GM23338 (cell line): ENCODE results near the gene GADL1. TPM values are rescaled to one million over a fixed set of nuclear protein-coding genes. Genes with fewer than 3 reads are reported as not detected.
A peak's percentile ranks its signal among the peaks of the same experiment; 100 is the strongest.

Experiments used
- ATAC-seq: fragments of 200-7000 bp; cut with Tn5 transposase; 3 replicates; pipeline ENCODE4 v1.9.1; 2020
- DNase-seq: peaks from one replicate; pipeline ENCODE4 v3.0.0-alpha.2; 2015; ENCODE audit warnings: low spot score
- H2AFZ ChIP-seq: fragments of 200-600 bp; sonication (generic); 2 replicates; pipeline ENCODE4 v1.8.0; 2016; ENCODE audit warnings: antibody characterized with exemption, mild to moderate bottlenecking, moderate library complexity
- H3F3A ChIP-seq: fragments of 200-600 bp; sonication (generic); replicated peaks from 2 replicates; pipeline ENCODE4 v1.8.0; 2017; ENCODE audit warnings: antibody characterized with exemption, mixed run types, low read depth
- H3K27ac ChIP-seq: fragments of 200-600 bp; sonication (generic); 2 replicates; pipeline ENCODE4 v1.6.1; 2016; ENCODE audit warnings: low read depth
- H3K27me3 ChIP-seq: fragments of 200-600 bp; sonication (generic); 2 replicates; pipeline ENCODE4 v1.8.0; 2016; ENCODE audit warnings: mild to moderate bottlenecking, mixed run types, moderate library complexity; ENCODE audit not compliant: insufficient read depth
- H3K36me3 ChIP-seq: fragments of 200-600 bp; sonication (generic); 2 replicates; pipeline ENCODE4 v1.8.0; 2016; ENCODE audit warnings: mild to moderate bottlenecking; ENCODE audit not compliant: insufficient read depth
- H3K4me1 ChIP-seq: fragments of 200-600 bp; sonication (generic); 2 replicates; pipeline ENCODE4 v1.8.0; 2016; ENCODE audit warnings: mild to moderate bottlenecking, moderate library complexity; ENCODE audit not compliant: insufficient read depth
- H3K4me2 ChIP-seq: fragments of 200-600 bp; sonication (generic); 2 replicates; pipeline ENCODE4 v1.7.1; 2017; ENCODE audit warnings: mixed run types
- H3K4me3 ChIP-seq: fragments of 200-600 bp; sonication (generic); 2 replicates; pipeline ENCODE4 v1.6.1; 2016; ENCODE audit warnings: mixed run types
- H3K79me2 ChIP-seq: fragments of 200-600 bp; sonication (generic); replicated peaks from 2 replicates; pipeline ENCODE4 v1.8.0; 2017; ENCODE audit warnings: mild to moderate bottlenecking; ENCODE audit not compliant: insufficient read depth
- H3K9me2 ChIP-seq: fragments of 200-600 bp; sonication (generic); 2 replicates; pipeline ENCODE4 v1.8.0; 2017; ENCODE audit not compliant: insufficient read depth
- H4K20me1 ChIP-seq: fragments of 200-600 bp; sonication (generic); replicated peaks from 2 replicates; pipeline ENCODE4 v1.8.0; 2017; ENCODE audit warnings: mild to moderate bottlenecking; ENCODE audit not compliant: insufficient read depth
- H3K27ac Mint-ChIP-seq: 2 replicates; pipeline ENCODE4 v1.8.0; 2020; ENCODE audit warnings: inconsistent platforms, mild to moderate bottlenecking, moderate library complexity, mixed read lengths
- H3K27me3 Mint-ChIP-seq: 3 replicates; pipeline ENCODE4 v1.8.0; 2022; ENCODE audit warnings: low read depth, mild to moderate bottlenecking, moderate library complexity, mixed read lengths, inconsistent platforms; ENCODE audit not compliant: insufficient read depth, poor library complexity
- H3K36me3 Mint-ChIP-seq: 3 replicates; pipeline ENCODE4 v1.8.0; 2021; ENCODE audit warnings: low read depth, mild to moderate bottlenecking, inconsistent platforms, moderate library complexity, mixed read lengths
- H3K4me1 Mint-ChIP-seq: 3 replicates; pipeline ENCODE4 v1.8.0; 2020; ENCODE audit warnings: mild to moderate bottlenecking, inconsistent platforms, mixed read lengths
- H3K4me3 Mint-ChIP-seq: 3 replicates; pipeline ENCODE4 v1.8.0; 2021; ENCODE audit warnings: moderate library complexity, mild to moderate bottlenecking, inconsistent platforms, mixed read lengths
- H3K9me3 Mint-ChIP-seq: 3 replicates; pipeline ENCODE4 v1.8.0; 2020; ENCODE audit warnings: moderate library complexity, mild to moderate bottlenecking, inconsistent platforms, mixed read lengths
- CREB1 ChIP-seq: fragments of 250-450 bp; sonication (Bioruptor Pico); IDR thresholded peaks from 2 replicates; pipeline ENCODE4 v1.5.0; 2020; ENCODE audit warnings: low read depth, mild to moderate bottlenecking, moderate library complexity
- EZH2phosphoT487 ChIP-seq: fragments of 200-600 bp; sonication (generic); IDR thresholded peaks from one replicate; pipeline ENCODE4 v1.8.1; 2018; ENCODE audit warnings: antibody characterized with exemption; ENCODE audit not compliant: unreplicated experiment
- JUNB ChIP-seq: IDR thresholded peaks from one replicate; pipeline ENCODE4 v1.6.1; 2016; ENCODE audit warnings: antibody characterized with exemption; ENCODE audit not compliant: unreplicated experiment
- NANOG ChIP-seq: IDR thresholded peaks from 2 replicates; pipeline ENCODE4 v1.6.1; 2016; ENCODE audit warnings: antibody characterized with exemption, borderline replicate concordance
- POLR2AphosphoS5 ChIP-seq: IDR thresholded peaks from 2 replicates; pipeline ENCODE4 v1.6.1; 2016; ENCODE audit warnings: antibody characterized with exemption, low read depth
- STAT1 ChIP-seq: IDR thresholded peaks from one replicate; pipeline ENCODE4 v1.6.1; 2016; ENCODE audit warnings: antibody characterized with exemption; ENCODE audit not compliant: unreplicated experiment
- ZNF331 ChIP-seq: fragments of 250-450 bp; sonication (Bioruptor Pico); IDR thresholded peaks from 2 replicates; pipeline ENCODE4 v1.5.0; 2020; ENCODE audit warnings: low read depth, mild to moderate bottlenecking, moderate library complexity
- polyA plus RNA-seq: library from polyadenylated mRNA; unstranded; fragments of >200 nt; fragmentation: Nextera tagmentation; extraction: Ambion mirVana; gene quantifications from 2 replicates; pipeline ENCODE4 v1.2.1, GENCODE V29; 2016
- total RNA-seq: library from RNA; depleted of rRNA; stranded (reverse); fragments of >200 nt; shearing (Covaris generic); gene quantifications from 2 replicates; pipeline ENCODE4 v1.2.3, GENCODE V29; 2014
- TF ChIP-seq, protein P1 (sequence below): IDR thresholded peaks from one replicate; pipeline ENCODE4 v1.6.1; 2018; ENCODE audit warnings: antibody characterized with exemption; ENCODE audit not compliant: unreplicated experiment
- TF ChIP-seq, protein P2 (sequence below): IDR thresholded peaks from 2 replicates; pipeline ENCODE4 v1.6.1; 2016; ENCODE audit warnings: antibody characterized with exemption
- TF ChIP-seq, protein P3 (sequence below), 2 experiments: fragments of 200-600 bp in 1 of 2; sonication (generic) in 1 of 2; conservative IDR thresholded peaks; 2 replicates each; pipeline versions ENCODE4 v1.5.1 to v1.6.1; 2016 to 2017; ENCODE audit warnings: antibody characterized with exemption in 2 of 2, low read depth in 2 of 2, mild to moderate bottlenecking in 2 of 2, moderate library complexity in 1 of 2

Gene GADL1
- total and polyA plus RNA-seq, 2 experiments from 2014 or later, result 0.35 to 0.50 TPM

DNA sequence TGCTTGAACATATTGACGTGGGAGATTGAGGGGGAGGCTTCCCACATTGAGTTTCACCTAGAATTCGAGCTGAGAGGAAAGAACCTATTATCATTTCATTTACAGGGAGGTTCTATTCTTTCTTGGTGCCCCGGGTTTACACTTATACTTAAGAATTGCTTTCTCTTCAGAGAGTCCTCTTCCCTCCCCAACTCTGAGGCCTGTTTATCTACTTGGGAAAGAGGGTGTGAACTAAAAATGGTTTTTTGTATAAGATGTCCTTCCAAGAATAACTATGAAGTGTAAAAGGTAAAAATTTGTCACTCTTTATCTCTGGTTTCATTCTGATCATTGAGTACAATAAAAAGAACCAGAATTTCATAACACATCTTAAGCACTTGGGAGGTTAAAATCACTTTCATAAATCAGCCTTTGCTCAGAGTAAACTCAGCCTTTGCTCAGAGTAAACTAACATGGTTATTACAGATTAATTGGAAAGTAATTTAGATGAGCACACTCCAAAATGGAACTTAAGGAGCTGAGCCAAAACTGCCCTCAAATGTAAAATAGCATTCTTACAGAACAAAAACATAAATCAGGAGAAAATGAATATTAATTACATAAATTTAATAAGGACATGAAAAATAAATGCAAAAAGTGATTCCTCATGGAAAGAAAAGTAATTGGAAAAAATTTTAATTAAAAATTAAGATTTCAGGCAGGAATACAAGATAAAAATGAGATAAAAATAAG lies 75.2 kb downstream of the GADL1 start:
- H4K20me1 ChIP-seq, result no peaks in the 10 kb centered on the region
- H2AFZ ChIP-seq, result peak overlapping the region; percentile 63; the same call in 1 of the 2 replicates
- TF ChIP-seq POLR2AphosphoS5, result no peak
- TF ChIP-seq, protein P1, sequence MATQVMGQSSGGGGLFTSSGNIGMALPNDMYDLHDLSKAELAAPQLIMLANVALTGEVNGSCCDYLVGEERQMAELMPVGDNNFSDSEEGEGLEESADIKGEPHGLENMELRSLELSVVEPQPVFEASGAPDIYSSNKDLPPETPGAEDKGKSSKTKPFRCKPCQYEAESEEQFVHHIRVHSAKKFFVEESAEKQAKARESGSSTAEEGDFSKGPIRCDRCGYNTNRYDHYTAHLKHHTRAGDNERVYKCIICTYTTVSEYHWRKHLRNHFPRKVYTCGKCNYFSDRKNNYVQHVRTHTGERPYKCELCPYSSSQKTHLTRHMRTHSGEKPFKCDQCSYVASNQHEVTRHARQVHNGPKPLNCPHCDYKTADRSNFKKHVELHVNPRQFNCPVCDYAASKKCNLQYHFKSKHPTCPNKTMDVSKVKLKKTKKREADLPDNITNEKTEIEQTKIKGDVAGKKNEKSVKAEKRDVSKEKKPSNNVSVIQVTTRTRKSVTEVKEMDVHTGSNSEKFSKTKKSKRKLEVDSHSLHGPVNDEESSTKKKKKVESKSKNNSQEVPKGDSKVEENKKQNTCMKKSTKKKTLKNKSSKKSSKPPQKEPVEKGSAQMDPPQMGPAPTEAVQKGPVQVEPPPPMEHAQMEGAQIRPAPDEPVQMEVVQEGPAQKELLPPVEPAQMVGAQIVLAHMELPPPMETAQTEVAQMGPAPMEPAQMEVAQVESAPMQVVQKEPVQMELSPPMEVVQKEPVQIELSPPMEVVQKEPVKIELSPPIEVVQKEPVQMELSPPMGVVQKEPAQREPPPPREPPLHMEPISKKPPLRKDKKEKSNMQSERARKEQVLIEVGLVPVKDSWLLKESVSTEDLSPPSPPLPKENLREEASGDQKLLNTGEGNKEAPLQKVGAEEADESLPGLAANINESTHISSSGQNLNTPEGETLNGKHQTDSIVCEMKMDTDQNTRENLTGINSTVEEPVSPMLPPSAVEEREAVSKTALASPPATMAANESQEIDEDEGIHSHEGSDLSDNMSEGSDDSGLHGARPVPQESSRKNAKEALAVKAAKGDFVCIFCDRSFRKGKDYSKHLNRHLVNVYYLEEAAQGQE, result no peak
- TF ChIP-seq CREB1 (CRISPR knock-in tag), result no peak
- TF ChIP-seq ZNF331 (CRISPR knock-in tag), result no peak
- no peak for TF ChIP-seq STAT1
- TF ChIP-seq NANOG, result no peak
- TF ChIP-seq, protein P2, sequence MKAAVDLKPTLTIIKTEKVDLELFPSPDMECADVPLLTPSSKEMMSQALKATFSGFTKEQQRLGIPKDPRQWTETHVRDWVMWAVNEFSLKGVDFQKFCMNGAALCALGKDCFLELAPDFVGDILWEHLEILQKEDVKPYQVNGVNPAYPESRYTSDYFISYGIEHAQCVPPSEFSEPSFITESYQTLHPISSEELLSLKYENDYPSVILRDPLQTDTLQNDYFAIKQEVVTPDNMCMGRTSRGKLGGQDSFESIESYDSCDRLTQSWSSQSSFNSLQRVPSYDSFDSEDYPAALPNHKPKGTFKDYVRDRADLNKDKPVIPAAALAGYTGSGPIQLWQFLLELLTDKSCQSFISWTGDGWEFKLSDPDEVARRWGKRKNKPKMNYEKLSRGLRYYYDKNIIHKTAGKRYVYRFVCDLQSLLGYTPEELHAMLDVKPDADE, result no peak
- TF ChIP-seq, protein P3, sequence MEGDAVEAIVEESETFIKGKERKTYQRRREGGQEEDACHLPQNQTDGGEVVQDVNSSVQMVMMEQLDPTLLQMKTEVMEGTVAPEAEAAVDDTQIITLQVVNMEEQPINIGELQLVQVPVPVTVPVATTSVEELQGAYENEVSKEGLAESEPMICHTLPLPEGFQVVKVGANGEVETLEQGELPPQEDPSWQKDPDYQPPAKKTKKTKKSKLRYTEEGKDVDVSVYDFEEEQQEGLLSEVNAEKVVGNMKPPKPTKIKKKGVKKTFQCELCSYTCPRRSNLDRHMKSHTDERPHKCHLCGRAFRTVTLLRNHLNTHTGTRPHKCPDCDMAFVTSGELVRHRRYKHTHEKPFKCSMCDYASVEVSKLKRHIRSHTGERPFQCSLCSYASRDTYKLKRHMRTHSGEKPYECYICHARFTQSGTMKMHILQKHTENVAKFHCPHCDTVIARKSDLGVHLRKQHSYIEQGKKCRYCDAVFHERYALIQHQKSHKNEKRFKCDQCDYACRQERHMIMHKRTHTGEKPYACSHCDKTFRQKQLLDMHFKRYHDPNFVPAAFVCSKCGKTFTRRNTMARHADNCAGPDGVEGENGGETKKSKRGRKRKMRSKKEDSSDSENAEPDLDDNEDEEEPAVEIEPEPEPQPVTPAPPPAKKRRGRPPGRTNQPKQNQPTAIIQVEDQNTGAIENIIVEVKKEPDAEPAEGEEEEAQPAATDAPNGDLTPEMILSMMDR (conservative IDR thresholded peaks at IDR 0.05; ENCODE audit: low read depth in 2 of 2), result no peak
- no peaks in the 10 kb centered on the region for H3F3A ChIP-seq
- H3K4me2 ChIP-seq, result no peak overlapping the region
- Mint-ChIP-seq H3K4me1 (no peaks in the 10 kb centered on the region), H3K27me3 (no peaks in the 10 kb centered on the region), H3K9me3 (no peaks in the 10 kb centered on the region), H3K4me3 (no peak overlapping the region), H3K27ac (no peak overlapping the region; the same call in 1 of the 2 replicates), H3K36me3 (no peaks in the 10 kb centered on the region)
- no peaks in the 10 kb centered on the region for H3K36me3 ChIP-seq
- H3K9me2 ChIP-seq, result no peaks in the 10 kb centered on the region; the same call in 1 of the 2 replicates
- H3K79me2 ChIP-seq, result no peaks in the 10 kb centered on the region
- ATAC-seq (no peak), DNase-seq (no peak)
- no peak overlapping the region for H3K27ac ChIP-seq
- H3K4me3 ChIP-seq, result no peak overlapping the region
- H3K27me3 ChIP-seq, result no peaks in the 10 kb centered on the region
- H3K4me1 ChIP-seq, result no peaks in the 10 kb centered on the region

DNA sequence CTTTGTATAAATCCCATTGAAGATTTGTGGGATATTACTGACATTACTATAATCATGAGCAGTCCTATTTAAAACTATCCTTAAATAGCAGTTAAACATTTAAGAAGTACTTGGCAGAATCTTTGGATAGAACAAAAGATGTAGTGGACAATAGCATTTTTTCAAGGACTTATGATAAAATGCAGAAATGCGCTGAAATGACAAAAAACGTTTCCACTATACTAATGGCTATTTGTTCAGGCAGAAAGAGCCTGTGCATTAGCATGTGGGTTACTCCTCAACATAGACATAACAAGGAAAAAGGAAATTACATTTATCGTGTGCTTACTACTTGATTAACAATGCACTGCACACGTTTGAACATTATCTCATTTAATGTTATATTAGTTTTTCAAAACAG lies 80.7 kb downstream of the GADL1 start:
- DNase-seq (no peak), ATAC-seq (no peak)
- peaks cover 19% of the 10 kb centered on the region for H3K4me1 Mint-ChIP-seq
- TF ChIP-seq EZH2phosphoT487 (no peak), NANOG (no peak), CREB1 (CRISPR knock-in tag) (no peak), JUNB (no peak), STAT1 (no peak)

More for the DNA sequence above, 80.7 kb downstream of the GADL1 start:
- Histone ChIP-seq H3K79me2 (no peaks in the 10 kb centered on the region), H3K27ac (no peak overlapping the region), H3K4me3 (no peak overlapping the region), H3K9me2 (no peaks in the 10 kb centered on the region; the same call in 1 of the 2 replicates), H4K20me1 (no peaks in the 10 kb centered on the region), H2AFZ (no peak overlapping the region), H3K36me3 (no peaks in the 10 kb centered on the region), H3K4me2 (no peak overlapping the region), H3K27me3 (no peaks in the 10 kb centered on the region), H3K4me1 (peaks cover 12% of the 10 kb centered on the region; the same call in 1 of the 2 replicates), H3F3A (no peaks in the 10 kb centered on the region)
- H3K4me3 Mint-ChIP-seq, result no peak overlapping the region
- H3K27ac Mint-ChIP-seq, result no peak overlapping the region
- H3K9me3 Mint-ChIP-seq, result no peaks in the 10 kb centered on the region
- no peaks in the 10 kb centered on the region for H3K27me3 Mint-ChIP-seq
- no peaks in the 10 kb centered on the region for H3K36me3 Mint-ChIP-seq
